GM21619 (cell line): ENCODE data around the gene HNRNPL.
A peak's percentile ranks its signal among the peaks of the same experiment; 100 is the strongest.
"Not testable (repeated sequence)": the region's sequence is repeated elsewhere in the genome, so short reads cannot be mapped to it uniquely, and the experiment has no call there.

Source experiments
- ATAC-seq: cut with Tn5 transposase; IDR thresholded peaks from one replicate; pipeline ENCODE4 v1.9.1; 2021; ENCODE audit not compliant: unreplicated experiment

HNRNPL gene

GRCh38 chr19:38803543-38803942, 46.2 kb downstream of the HNRNPL start:
- no peak for ATAC-seq

- no peak for ATAC-seq
Measured at GRCh38 chr19:38801359-38802095, 48.3 kb downstream of the HNRNPL start.

GRCh38 chr19:38800577-38801347, 49.0 kb downstream of the HNRNPL start:
- no peak for ATAC-seq

GRCh38 chr19:38799104-38799503, 50.7 kb downstream of the HNRNPL start:
- no peak for ATAC-seq

GRCh38 chr19:38797781-38798180, 52.0 kb downstream of the HNRNPL start:
- ATAC-seq, result not testable (repeated sequence)

GRCh38 chr19:38796154-38796553, 53.6 kb downstream of the HNRNPL start:
- no peak for ATAC-seq

- no peak for ATAC-seq
Measured at GRCh38 chr19:38795549-38795948, 54.2 kb downstream of the HNRNPL start.

GRCh38 chr19:38793671-38794070, 56.1 kb downstream of the HNRNPL start:
- ATAC-seq, result no peak

- no peak for ATAC-seq
Measured at GRCh38 chr19:38793177-38793576, 56.6 kb downstream of the HNRNPL start.

GRCh38 chr19:38792250-38793111, 57.3 kb downstream of the HNRNPL start:
- ATAC-seq, result no peak

- peak; percentile 51 for ATAC-seq
Measured at GRCh38 chr19:38791451-38792064, 58.2 kb downstream of the HNRNPL start.

- ATAC-seq, result not testable (repeated sequence)
Measured at GRCh38 chr19:38790507-38791403, 59.0 kb downstream of the HNRNPL start.

GRCh38 chr19:38788478-38789243, 61.1 kb downstream of the HNRNPL start, which contains the start of gene LGALS7B:
TSS of gene LGALS7B (plus strand) at chr19:38789200. CDS start at chr19:38789227, 27 bp downstream.
- ATAC-seq, result no peak

- no peak for ATAC-seq
Measured at GRCh38 chr19:38786572-38787265, 63.1 kb downstream of the HNRNPL start.
